Spleen (tissue), 7 donors: ENCODE measurements around the gene ZMYND8.
"Not testable (repeated sequence)": the region's sequence is repeated elsewhere in the genome, so short reads cannot be mapped to it uniquely, and the experiment has no call there.

Source experiments
- CTCF ChIP-seq, 11 experiments: fragments of 200-600 bp in 7 of 11; fragments of 450-650 bp in 4 of 11; sonication (generic) in 4 of 11; IDR thresholded peaks in 8 of 11; conservative IDR thresholded peaks in 3 of 11; 1 replicate in 7 of 11; 2 replicates in 4 of 11; pipeline versions ENCODE4 v1.4.0 to v1.8.0; 2016 to 2021; ENCODE audit warnings: antibody characterized with exemption in 11 of 11, inconsistent platforms in 4 of 11, mild to moderate bottlenecking in 1 of 11
- POLR2AphosphoS5 ChIP-seq, 3 donors: sonication (generic); formaldehyde crosslinking; IDR thresholded peaks; one replicate each; pipeline ENCODE4 v1.5.1; 2017; ENCODE audit warnings: antibody characterized with exemption in 3 of 3
- donor health status: DM: no; HTN: no; CAD: no; lungs with moderate emphysema.
- donor health status: DM: no; HTN: no; CAD: no.
- donor health status: DM: no; HTN: no; CAD: no.

GRCh38 chr20:47264137-47264769 is 92.2 kb downstream of the ZMYND8 start:
- not testable (repeated sequence) for TF ChIP-seq POLR2AphosphoS5 (IDR thresholded peaks at IDR 0.05); CTCF (IDR thresholded peaks at IDR 0.05 in 8 of 11, conservative IDR thresholded peaks at IDR 0.05 in 3 of 11)
